K562 (cell line): ENCODE measurements around the gene RETREG2. TPM values are rescaled to one million over a fixed set of nuclear protein-coding genes. Genes with fewer than 3 reads are reported as not detected.

Source experiments
- ARID1B ChIP-seq: fragments of 450-650 bp; IDR thresholded peaks from 2 replicates; pipeline ENCODE4 v1.6.1; 2016; ENCODE audit warnings: antibody characterized with exemption, mild to moderate bottlenecking, inconsistent platforms
- DDX20 ChIP-seq: fragments of 450-650 bp; IDR thresholded peaks from 2 replicates; pipeline ENCODE4 v1.6.1; 2016; ENCODE audit warnings: missing genetic modification characterization, low read depth, mild to moderate bottlenecking, missing compliant biosample characterization, moderate library complexity
- ESRRB ChIP-seq: fragments of 250-450 bp; sonication (Bioruptor Pico); IDR thresholded peaks from 2 replicates; pipeline ENCODE4 v1.5.0; 2020; ENCODE audit warnings: mild to moderate bottlenecking, moderate library complexity, borderline replicate concordance
- GABPA ChIP-seq: fragments of 200-800 bp; sonication (Bioruptor generic); conservative IDR thresholded peaks from 2 replicates; pipeline ENCODE4 v1.6.1; 2016; ENCODE audit warnings: low read depth, missing genetic modification characterization, missing compliant biosample characterization
- GTF2E2 ChIP-seq: fragments of 200-800 bp; sonication (Bioruptor generic); IDR thresholded peaks from 2 replicates; pipeline ENCODE4 v1.6.1; 2016; ENCODE audit warnings: missing genetic modification characterization, missing compliant biosample characterization
- KDM4B ChIP-seq, 2 experiments: fragments of 450-650 bp in 1 of 2; sonication (generic) in 1 of 2; IDR thresholded peaks; 2 replicates each; pipeline ENCODE4 v1.6.1; 2016 to 2017; ENCODE audit warnings: borderline replicate concordance in 2 of 2, antibody characterized with exemption in 1 of 2, low read depth in 1 of 2, mild to moderate bottlenecking in 1 of 2
- MAZ ChIP-seq, 2 experiments: fragments of 450-650 bp in 1 of 2; sonication (generic) in 1 of 2; formaldehyde crosslinking; IDR thresholded peaks in 1 of 2; conservative IDR thresholded peaks in 1 of 2; 2 replicates each; pipeline versions ENCODE4 v1.4.0 to v1.5.0; 2020; ENCODE audit warnings: mild to moderate bottlenecking in 1 of 2, missing genetic modification reagents in 1 of 2
- NFRKB ChIP-seq: fragments of 450-650 bp; IDR thresholded peaks from 2 replicates; pipeline ENCODE4 v1.6.1; 2016; ENCODE audit warnings: low read depth
- PHB ChIP-seq: fragments of 250-450 bp; sonication (Bioruptor Pico); IDR thresholded peaks from 2 replicates; pipeline ENCODE4 v1.5.0; 2021
- PTTG1 ChIP-seq: fragments of 450-650 bp; IDR thresholded peaks from 2 replicates; pipeline ENCODE4 v1.6.1; 2016; ENCODE audit warnings: low read depth, mild to moderate bottlenecking, missing genetic modification characterization, missing compliant biosample characterization
- RCOR1 ChIP-seq, 2 experiments: IDR thresholded peaks; 2 replicates each; pipeline ENCODE4 v1.6.1; 2012; ENCODE audit warnings: low read depth in 2 of 2, low read length in 2 of 2, borderline replicate concordance in 1 of 2, improper control_type of control experiment in 1 of 2
- RUNX1 ChIP-seq: sonication (generic); IDR thresholded peaks from 2 replicates; pipeline ENCODE4 v1.6.1; 2016; ENCODE audit warnings: antibody characterized with exemption, low read depth
- SRSF3 ChIP-seq: fragments of 200-400 bp; formaldehyde crosslinking; IDR thresholded peaks from 2 replicates; pipeline ENCODE4 v1.6.1; 2016; ENCODE audit warnings: mild to moderate bottlenecking, low read length, moderate library complexity; ENCODE audit not compliant: insufficient read depth
- TEAD4 ChIP-seq, 2 experiments: sonication (generic) in 1 of 2; formaldehyde crosslinking in 1 of 2; IDR thresholded peaks; 2 replicates each; pipeline versions ENCODE4 v1.6.1 to v1.8.0; 2012 to 2022; ENCODE audit warnings: borderline replicate concordance in 1 of 2, inconsistent platforms in 1 of 2, low read length in 1 of 2, mild to moderate bottlenecking in 1 of 2, missing genetic modification reagents in 1 of 2
- THRAP3 ChIP-seq: fragments of 450-650 bp; IDR thresholded peaks from 2 replicates; pipeline ENCODE4 v1.6.1; 2016; ENCODE audit warnings: mild to moderate bottlenecking, inconsistent platforms, borderline replicate concordance
- U2AF1 ChIP-seq: fragments of 200-400 bp; formaldehyde crosslinking; optimal IDR thresholded peaks from 2 replicates; pipeline ENCODE3; 2017; ENCODE audit warnings: mild to moderate bottlenecking, low read depth, low read length, moderate library complexity
- YBX1 ChIP-seq: fragments of 450-650 bp; IDR thresholded peaks from 2 replicates; pipeline ENCODE4 v1.7.1; 2016; ENCODE audit warnings: mild to moderate bottlenecking
- YY1 ChIP-seq, 3 experiments: IDR thresholded peaks; 2 replicates each; pipeline ENCODE4 v1.6.1; 2011; ENCODE audit warnings: low read length in 2 of 3, mild to moderate bottlenecking in 2 of 3, moderate library complexity in 2 of 3, borderline replicate concordance in 1 of 3, control low read depth in 1 of 3, low read depth in 1 of 3; ENCODE audit not compliant: insufficient read depth in 3 of 3, insufficient replicate concordance in 2 of 3, control insufficient read depth in 1 of 3, insufficient read length in 1 of 3; ENCODE audit errors: extremely low read depth in 1 of 3
- ZKSCAN1 ChIP-seq: fragments of 150-350 bp; IDR thresholded peaks from 2 replicates; pipeline ENCODE4 v1.6.1; 2016; ENCODE audit warnings: low read depth, low read length
- ZNF507 ChIP-seq: conservative IDR thresholded peaks from 2 replicates; pipeline ENCODE4 v1.6.1; 2017; ENCODE audit warnings: missing genetic modification characterization, missing compliant biosample characterization
- polyA plus RNA-seq, 8 experiments: library from polyadenylated mRNA; depleted of rRNA in 4 of 8; stranded (reverse) in 5 of 8; unstranded in 3 of 8; fragments of >200 nt; fragmentation: Nextera tagmentation in 2 of 8; fragmentation: Illumina TruSeq in 1 of 8; extraction: Ambion mirVana in 2 of 8; extraction: Trizol in 1 of 8; gene quantifications; 2 replicates each; pipeline versions ENCODE4 v1.2.1 to v1.2.3, GENCODE V29; 2011 to 2014; ENCODE audit warnings: inconsistent platforms in 1 of 8, missing spikeins in 1 of 8
- total RNA-seq, 7 experiments: library from RNA; depleted of rRNA in 6 of 7; stranded (reverse); fragments of >200 nt in 6 of 7; fragmentation: Illumina TruSeq in 2 of 7; extraction: Trizol in 2 of 7; gene quantifications; 2 replicates each; pipeline versions ENCODE4 v1.2.1 to v1.2.3, GENCODE V29; 2011 to 2021; ENCODE audit warnings: low replicate concordance in 1 of 7
- TF ChIP-seq, protein P1 (sequence below): sonication (generic); formaldehyde crosslinking; IDR thresholded peaks from 2 replicates; pipeline ENCODE4 v1.4.0; 2020; ENCODE audit warnings: mild to moderate bottlenecking, missing genetic modification reagents
- TF ChIP-seq, protein P2 (sequence below), 2 experiments: fragments of 450-650 bp in 1 of 2; sonication (generic) in 1 of 2; formaldehyde crosslinking in 1 of 2; IDR thresholded peaks in 1 of 2; conservative IDR thresholded peaks in 1 of 2; 2 replicates each; pipeline versions ENCODE4 v1.6.1 to v1.8.1; 2016 to 2023; ENCODE audit warnings: mild to moderate bottlenecking in 2 of 2, moderate library complexity in 2 of 2, inconsistent platforms in 1 of 2, missing genetic modification reagents in 1 of 2
- TF ChIP-seq, protein P3 (sequence below): IDR thresholded peaks from 2 replicates; pipeline ENCODE4 v1.6.1; 2011; ENCODE audit not compliant: insufficient read length; ENCODE audit errors: extremely low read depth

The RETREG2 gene
- total and polyA plus RNA-seq, 9 of the 15 experiments (the other 6 are each of a cell fraction or from before 2014, with no cell fraction given), result 4.9 to 40.1 (median 19.2) TPM

DNA sequence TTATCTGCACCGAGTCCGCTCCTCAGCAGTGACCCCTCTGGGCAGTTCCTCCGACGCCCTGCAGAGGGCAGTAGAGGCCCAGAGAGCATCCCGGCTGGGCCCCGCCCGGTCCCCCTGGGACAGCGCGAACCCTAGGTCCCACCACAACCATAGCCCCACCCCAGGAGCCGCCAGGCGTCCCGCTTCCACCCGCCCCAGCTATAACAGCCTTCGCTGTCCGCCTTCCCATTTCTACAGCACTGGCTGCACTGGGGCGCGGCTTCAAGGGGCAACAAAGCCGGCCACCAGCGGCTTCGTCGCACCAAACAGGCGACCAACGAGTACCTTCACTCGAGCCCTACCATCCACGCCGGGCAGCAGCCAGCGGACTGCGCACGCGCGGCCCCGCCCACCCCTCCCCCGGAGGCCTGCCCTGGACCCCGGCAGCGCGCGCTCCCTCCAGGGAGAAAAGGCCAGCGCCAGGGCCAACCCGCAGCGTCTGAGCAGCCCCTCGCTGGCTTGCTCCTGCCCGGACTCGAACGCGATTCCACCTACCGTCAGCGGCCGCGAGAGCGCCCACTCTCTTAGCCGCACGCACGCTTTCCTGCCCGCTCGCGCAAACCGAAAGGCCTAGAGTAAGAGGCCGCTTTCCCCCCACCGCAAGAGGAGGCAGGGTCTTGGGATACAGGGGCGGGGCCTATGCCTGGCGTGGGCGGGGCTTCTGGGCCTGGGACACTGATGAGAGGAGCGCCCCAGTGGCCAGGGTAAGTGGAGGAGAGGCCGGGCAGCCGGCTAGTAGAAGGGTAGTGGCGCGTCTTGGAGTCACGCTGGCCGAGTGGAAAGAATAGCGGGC, 17.7 kb upstream of the RETREG2 start, which contains the start of gene NHEJ1 (continued):
- TF ChIP-seq GABPA (tag), result no peak
- no peak for TF ChIP-seq ARID1B
- 0 out of 4 replicates have a peak, but pooled peaks of 1 of the 2 experiments have one; percentile 38 for TF ChIP-seq RCOR1 (IDR thresholded peaks at IDR 0.05; ENCODE audit: borderline replicate concordance in 1 of 2, low read depth in 2 of 2, low read length in 2 of 2)
- TF ChIP-seq ZKSCAN1, result no peak
- no peak for TF ChIP-seq PTTG1 (tag)
- no peak for TF ChIP-seq U2AF1
- no peak for TF ChIP-seq PHB
- TF ChIP-seq ZNF507, result no peak
- no peak for TF ChIP-seq ESRRB (CRISPR knock-in tag)
- TF ChIP-seq, protein P1, sequence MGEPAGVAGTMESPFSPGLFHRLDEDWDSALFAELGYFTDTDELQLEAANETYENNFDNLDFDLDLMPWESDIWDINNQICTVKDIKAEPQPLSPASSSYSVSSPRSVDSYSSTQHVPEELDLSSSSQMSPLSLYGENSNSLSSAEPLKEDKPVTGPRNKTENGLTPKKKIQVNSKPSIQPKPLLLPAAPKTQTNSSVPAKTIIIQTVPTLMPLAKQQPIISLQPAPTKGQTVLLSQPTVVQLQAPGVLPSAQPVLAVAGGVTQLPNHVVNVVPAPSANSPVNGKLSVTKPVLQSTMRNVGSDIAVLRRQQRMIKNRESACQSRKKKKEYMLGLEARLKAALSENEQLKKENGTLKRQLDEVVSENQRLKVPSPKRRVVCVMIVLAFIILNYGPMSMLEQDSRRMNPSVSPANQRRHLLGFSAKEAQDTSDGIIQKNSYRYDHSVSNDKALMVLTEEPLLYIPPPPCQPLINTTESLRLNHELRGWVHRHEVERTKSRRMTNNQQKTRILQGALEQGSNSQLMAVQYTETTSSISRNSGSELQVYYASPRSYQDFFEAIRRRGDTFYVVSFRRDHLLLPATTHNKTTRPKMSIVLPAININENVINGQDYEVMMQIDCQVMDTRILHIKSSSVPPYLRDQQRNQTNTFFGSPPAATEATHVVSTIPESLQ (CRISPR knock-in tag), result peak; percentile 85; the same call in 1 of the 2 replicates
- TF ChIP-seq SRSF3, result no peak
- no peak for TF ChIP-seq NFRKB
- no peak for TF ChIP-seq DDX20 (tag)
- TF ChIP-seq YY1 (IDR thresholded peaks at IDR 0.05; ENCODE audit: borderline replicate concordance in 1 of 3, control insufficient read depth in 1 of 3, extremely low read depth in 1 of 3, insufficient read depth in 3 of 3, insufficient read length in 1 of 3, insufficient replicate concordance in 2 of 3, low read depth in 1 of 3, low read length in 2 of 3), result no peak
- TF ChIP-seq MAZ (CRISPR knock-in tag; conservative IDR thresholded peaks at IDR 0.05 in 1 of 2, IDR thresholded peaks at IDR 0.05 in 1 of 2), result peak; percentile 83 to 84
- TF ChIP-seq RUNX1, result no peak
- TF ChIP-seq KDM4B (IDR thresholded peaks at IDR 0.05; ENCODE audit: borderline replicate concordance in 2 of 2, low read depth in 1 of 2), result 0 out of 4 replicates have a peak, but pooled peaks of 1 of the 2 experiments have one; percentile 42
- TF ChIP-seq YBX1, result no peak
- TF ChIP-seq TEAD4 (IDR thresholded peaks at IDR 0.05; ENCODE audit: low read length), result no peak
- TF ChIP-seq TEAD4 (CRISPR knock-in tag; IDR thresholded peaks at IDR 0.05; ENCODE audit: borderline replicate concordance), result no peak
- TF ChIP-seq THRAP3, result no peak
- TF ChIP-seq, protein P2, sequence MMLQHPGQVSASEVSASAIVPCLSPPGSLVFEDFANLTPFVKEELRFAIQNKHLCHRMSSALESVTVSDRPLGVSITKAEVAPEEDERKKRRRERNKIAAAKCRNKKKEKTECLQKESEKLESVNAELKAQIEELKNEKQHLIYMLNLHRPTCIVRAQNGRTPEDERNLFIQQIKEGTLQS (IDR thresholded peaks at IDR 0.05), result no peak
- TF ChIP-seq, protein P2 (CRISPR knock-in tag; conservative IDR thresholded peaks at IDR 0.05), result no peak
- TF ChIP-seq GTF2E2 (tag), result no peak
- TF ChIP-seq, protein P3, sequence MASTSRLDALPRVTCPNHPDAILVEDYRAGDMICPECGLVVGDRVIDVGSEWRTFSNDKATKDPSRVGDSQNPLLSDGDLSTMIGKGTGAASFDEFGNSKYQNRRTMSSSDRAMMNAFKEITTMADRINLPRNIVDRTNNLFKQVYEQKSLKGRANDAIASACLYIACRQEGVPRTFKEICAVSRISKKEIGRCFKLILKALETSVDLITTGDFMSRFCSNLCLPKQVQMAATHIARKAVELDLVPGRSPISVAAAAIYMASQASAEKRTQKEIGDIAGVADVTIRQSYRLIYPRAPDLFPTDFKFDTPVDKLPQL, result no peak
